ENCODE results near the gene RDH5. TPM values are rescaled to one million over a fixed set of nuclear protein-coding genes. Genes with fewer than 3 reads are reported as not detected.

The RDH5 gene
- total and polyA plus RNA-seq, 2 of the 13 experiments (the other 11 are each of a cell fraction or from before 2014, with no cell fraction given): 2.6 to 5.7 TPM

- TF ChIP-seq ZNF552 (CRISPR knock-in tag; IDR thresholded peaks at IDR 0.05; ENCODE audit: borderline replicate concordance): no peak
- peak; percentile 82; the same call in 1 of the 2 replicates for TF ChIP-seq KAT7 (CRISPR knock-in tag; IDR thresholded peaks at IDR 0.05; ENCODE audit: borderline replicate concordance)
- no peak; the same call in 1 of the 2 replicates for TF ChIP-seq HCFC1 (IDR thresholded peaks at IDR 0.05; ENCODE audit: low read depth, low read length)
- TF ChIP-seq XRCC5 (optimal IDR thresholded peaks at IDR 0.05; ENCODE audit: low read length): no peak
- TF ChIP-seq SNAI1 (CRISPR knock-in tag; IDR thresholded peaks at IDR 0.05; ENCODE audit: borderline replicate concordance): no peak
- peak; percentile 83 for TF ChIP-seq SALL1 (CRISPR knock-in tag; IDR thresholded peaks at IDR 0.05)
- TF ChIP-seq ARID3A (IDR thresholded peaks at IDR 0.05; ENCODE audit: low read depth, low read length): no peak
- TF ChIP-seq ZNF605 (CRISPR knock-in tag; IDR thresholded peaks at IDR 0.05): peak; percentile 65
- TF ChIP-seq SMAD1 (CRISPR knock-in tag; IDR thresholded peaks at IDR 0.05; ENCODE audit: borderline replicate concordance, low read depth): peak; percentile 31; the same call in 1 of the 2 replicates
- TF ChIP-seq ZNF510 (CRISPR knock-in tag; IDR thresholded peaks at IDR 0.05; ENCODE audit: low read depth): no peak
- TF ChIP-seq CC2D1A (CRISPR knock-in tag; IDR thresholded peaks at IDR 0.05): no peak
- TF ChIP-seq ZNF329 (CRISPR knock-in tag; IDR thresholded peaks at IDR 0.05; ENCODE audit: low read depth): 0 out of 2 replicates have a peak, but pooled peaks have one; percentile 29
- 0 out of 2 replicates have a peak, but pooled peaks have one; percentile 52 for TF ChIP-seq ZNF253 (CRISPR knock-in tag; IDR thresholded peaks at IDR 0.05; ENCODE audit: borderline replicate concordance)
- peak; percentile 96 for TF ChIP-seq KDM2A (CRISPR knock-in tag; IDR thresholded peaks at IDR 0.05; ENCODE audit: borderline replicate concordance, low read depth)
- no peak for TF ChIP-seq ZNF577 (CRISPR knock-in tag; IDR thresholded peaks at IDR 0.05; ENCODE audit: borderline replicate concordance, low read depth)
- TF ChIP-seq PCBP1 (IDR thresholded peaks at IDR 0.05; ENCODE audit: borderline replicate concordance, low read depth, low read length): no peak
- TF ChIP-seq, protein P1, sequence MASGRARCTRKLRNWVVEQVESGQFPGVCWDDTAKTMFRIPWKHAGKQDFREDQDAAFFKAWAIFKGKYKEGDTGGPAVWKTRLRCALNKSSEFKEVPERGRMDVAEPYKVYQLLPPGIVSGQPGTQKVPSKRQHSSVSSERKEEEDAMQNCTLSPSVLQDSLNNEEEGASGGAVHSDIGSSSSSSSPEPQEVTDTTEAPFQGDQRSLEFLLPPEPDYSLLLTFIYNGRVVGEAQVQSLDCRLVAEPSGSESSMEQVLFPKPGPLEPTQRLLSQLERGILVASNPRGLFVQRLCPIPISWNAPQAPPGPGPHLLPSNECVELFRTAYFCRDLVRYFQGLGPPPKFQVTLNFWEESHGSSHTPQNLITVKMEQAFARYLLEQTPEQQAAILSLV (CRISPR knock-in tag; IDR thresholded peaks at IDR 0.05; ENCODE audit: borderline replicate concordance): peak; percentile 84; the same call in 1 of the 2 replicates
- TF ChIP-seq KAT2B (IDR thresholded peaks at IDR 0.05; ENCODE audit: borderline replicate concordance, low read depth, low read length): no peak
- TF ChIP-seq RXRA (CRISPR knock-in tag; IDR thresholded peaks at IDR 0.05): peak; percentile 61; the same call in 1 of the 2 replicates
Measured at GRCh38 chr12:55715833-55716581, 4.2 kb upstream of the RDH5 start, which contains the start of gene BLOC1S1 (continued).
